GM12878 (cell line): ENCODE data around the gene PSMD4.

Source experiments
- CBX5 ChIP-seq: sonication (generic); IDR thresholded peaks from 2 replicates; pipeline ENCODE4 v1.6.1; 2016; ENCODE audit warnings: low read depth, moderate library complexity, mild to moderate bottlenecking, inconsistent platforms
- CTCF ChIP-seq, 3 experiments: IDR thresholded peaks in 2 of 3; conservative IDR thresholded peaks in 1 of 3; 2 replicates each; pipeline ENCODE4 v1.5.1; 2011; ENCODE audit warnings: low read depth in 3 of 3, low read length in 3 of 3, mild to moderate bottlenecking in 3 of 3, control low read depth in 2 of 3, moderate library complexity in 2 of 3, inconsistent platforms in 1 of 3, mixed read lengths in 1 of 3; ENCODE audit not compliant: control insufficient read depth in 2 of 3, insufficient read depth in 1 of 3; ENCODE audit errors: extremely low read depth in 1 of 3
- ESRRA ChIP-seq: IDR thresholded peaks from 2 replicates; pipeline ENCODE4 v1.6.1; 2012; ENCODE audit warnings: mild to moderate bottlenecking, low read length, improper control_type of control experiment
- IKZF1 ChIP-seq: fragments of 450-650 bp; conservative IDR thresholded peaks from 2 replicates; pipeline ENCODE4 v1.6.1; 2017; ENCODE audit warnings: antibody characterized with exemption, mild to moderate bottlenecking
- POLR2A ChIP-seq: IDR thresholded peaks from 2 replicates; pipeline ENCODE4 v1.6.1; 2011; ENCODE audit warnings: low read depth, mild to moderate bottlenecking, low read length
- TCF12 ChIP-seq: IDR thresholded peaks from 2 replicates; pipeline ENCODE4 v1.6.1; 2011; ENCODE audit warnings: low read depth, mild to moderate bottlenecking, low read length
- ZBTB33 ChIP-seq: fragments of 450-650 bp; IDR thresholded peaks from 2 replicates; pipeline ENCODE4 v1.6.1; 2017; ENCODE audit warnings: mild to moderate bottlenecking
- ZZZ3 ChIP-seq: IDR thresholded peaks from 2 replicates; pipeline ENCODE4 v1.6.1; 2011; ENCODE audit warnings: low read depth; ENCODE audit not compliant: control insufficient read depth, insufficient read length

- TF ChIP-seq CTCF (IDR thresholded peaks at IDR 0.05 in 2 of 3, conservative IDR thresholded peaks at IDR 0.05 in 1 of 3; ENCODE audit: control insufficient read depth in 2 of 3, extremely low read depth in 1 of 3, insufficient read depth in 1 of 3, low read depth in 3 of 3, low read length in 3 of 3) (no peak), IKZF1 (no peak), TCF12 (no peak), POLR2A (no peak), CBX5 (no peak), ESRRA (no peak), ZBTB33 (no peak), ZZZ3 (no peak)
Observed at GRCh38 chr1:151284013-151284577, 29.6 kb downstream of the PSMD4 start.
